Measurements from ENCODE around the gene ACTR10. TPM values are rescaled to one million over a fixed set of nuclear protein-coding genes. Genes with fewer than 3 reads are reported as not detected.
A peak's percentile ranks its signal among the peaks of the same experiment; 100 is the strongest.

Gene ACTR10
- total RNA-seq, 1 donor from 2014 or later: 32.2 TPM

- intact Hi-C loops (cut with DNase I): no loop called here
- DNase-seq (ENCODE audit: low spot score in 2 of 2): no peak
- Histone ChIP-seq H3K27ac (no peak overlapping the region), H3K4me3 (no peak overlapping the region), H3K36me3 (no peaks in the 10 kb centered on the region), H3K4me1 (no peaks in the 10 kb centered on the region), H3K27me3 (no peaks in the 10 kb centered on the region), H3K9me3 (no peaks in the 10 kb centered on the region)
- no peak for TF ChIP-seq CTCF (IDR thresholded peaks at IDR 0.05)
Measured at GRCh38 chr14:58177125-58177524, 22.8 kb upstream of the ACTR10 start.

- H3K9me3 ChIP-seq: no peaks in the 10 kb centered on the region
- intact Hi-C loops (cut with DNase I): no loop called here
- peaks cover 0 to 9% of the 10 kb centered on the region in 2 donors for H3K4me1 ChIP-seq
Measured at GRCh38 chr14:58189176-58189575, 10.8 kb upstream of the ACTR10 start.

GRCh38 chr14:58191763-58192601 lies 8.0 kb upstream of the ACTR10 start:
- DNase-seq (ENCODE audit: low spot score in 2 of 2): no peak
- intact Hi-C loops (cut with DNase I): no loop called here
- TF ChIP-seq CTCF (IDR thresholded peaks at IDR 0.05): no peak

More at GRCh38 chr14:58189176-58189575, 10.8 kb upstream of the ACTR10 start:
- DNase-seq (ENCODE audit: low spot score in 2 of 2): no peak
- Histone ChIP-seq H3K4me3 (no peak overlapping the region), H3K36me3 (no peaks in the 10 kb centered on the region), H3K27me3 (no peaks in the 10 kb centered on the region), H3K27ac (no peak overlapping the region)
- no peak for TF ChIP-seq CTCF (IDR thresholded peaks at IDR 0.05)

GRCh38 chr14:58193542-58193941 lies 6.4 kb upstream of the ACTR10 start:
- Histone ChIP-seq H3K4me1 (peaks cover 0 to 17% of the 10 kb centered on the region in 2 donors), H3K4me3 (no peak overlapping the region), H3K9me3 (no peaks in the 10 kb centered on the region), H3K27ac (peak overlapping the region; percentile 69 to 76), H3K27me3 (no peaks in the 10 kb centered on the region), H3K36me3 (no peaks in the 10 kb centered on the region)
- no peak for DNase-seq (ENCODE audit: low spot score in 2 of 2)
- no peak for TF ChIP-seq CTCF (IDR thresholded peaks at IDR 0.05)
- intact Hi-C loops (cut with DNase I): no loop called here

More at GRCh38 chr14:58191763-58192601, 8.0 kb upstream of the ACTR10 start:
- Histone ChIP-seq H3K4me1 (peaks cover 0 to 17% of the 10 kb centered on the region in 2 donors), H3K4me3 (no peak overlapping the region), H3K27me3 (no peaks in the 10 kb centered on the region), H3K9me3 (no peaks in the 10 kb centered on the region), H3K27ac (no peak overlapping the region), H3K36me3 (no peaks in the 10 kb centered on the region)

DNA sequence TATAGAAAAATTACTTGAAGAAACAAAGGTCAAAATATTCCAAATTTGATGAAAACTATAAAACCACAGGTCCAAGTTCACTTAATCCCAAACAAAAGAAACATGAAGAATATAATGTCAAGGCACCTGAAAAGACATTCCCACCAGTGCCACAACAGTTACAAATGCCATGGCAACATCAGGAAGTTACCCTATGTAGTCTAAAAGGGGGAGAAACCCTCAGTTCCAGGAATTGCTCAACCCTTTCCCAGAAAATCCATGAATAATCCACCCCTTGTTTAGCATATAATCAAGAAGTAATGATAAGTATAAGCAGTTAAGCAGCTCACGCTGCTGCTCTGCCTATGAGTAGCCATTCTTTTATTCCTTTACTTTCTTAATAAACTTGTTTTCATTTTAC lies 3.8 kb upstream of the ACTR10 start:
- no peak for TF ChIP-seq CTCF (IDR thresholded peaks at IDR 0.05)
- peak overlapping the region; percentile 69 to 76 for H3K27ac ChIP-seq
- H3K27me3 ChIP-seq: no peaks in the 10 kb centered on the region
- no peak overlapping the region for H3K4me3 ChIP-seq
- H3K36me3 ChIP-seq: no peaks in the 10 kb centered on the region
- H3K9me3 ChIP-seq: no peaks in the 10 kb centered on the region
- DNase-seq (ENCODE audit: low spot score in 2 of 2): no peak
- intact Hi-C loops (cut with DNase I): loop anchor here (5.0 kb wide), 2 partner anchors 44 to 46 kb away; partner anchors contain the start of genes ARMH4 and PSMA3
- H3K4me1 ChIP-seq: peaks cover 0 to 21% of the 10 kb centered on the region in 2 donors
